ENCODE data around the gene ZC2HC1C.

ZC2HC1C gene

GRCh38 chr14:75077794-75078193 is 8.4 kb downstream of the ZC2HC1C start:
- DNase-seq (ENCODE audit: extremely low read depth, insufficient read length), result no peak
- no peak overlapping the region for H3K4me3 ChIP-seq (replicated peaks; ENCODE audit: low read depth, low read length)
- peaks cover 3% of the 10 kb centered on the region; the same call in 1 of the 2 replicates for H3K36me3 ChIP-seq (ENCODE audit: control insufficient read depth, insufficient read depth, low read length)
- TF ChIP-seq CTCF (IDR thresholded peaks at IDR 0.05; ENCODE audit: insufficient read depth, low read length, poor library complexity, severe bottlenecking), result no peak
- no peaks in the 10 kb centered on the region for H3K27me3 ChIP-seq (replicated peaks; ENCODE audit: control insufficient read depth, insufficient read depth, low read length)

- Histone ChIP-seq H3K27me3 (replicated peaks; ENCODE audit: control insufficient read depth, insufficient read depth, low read length) (no peaks in the 10 kb centered on the region), H3K36me3 (ENCODE audit: control insufficient read depth, insufficient read depth, low read length) (peaks cover 8% of the 10 kb centered on the region), H3K4me3 (replicated peaks; ENCODE audit: low read depth, low read length) (no peak overlapping the region)
- DNase-seq (ENCODE audit: extremely low read depth, insufficient read length), result no peak
- no peak for TF ChIP-seq CTCF (IDR thresholded peaks at IDR 0.05; ENCODE audit: insufficient read depth, low read length, poor library complexity, severe bottlenecking)
Measured at GRCh38 chr14:75079521-75079920, 10.1 kb downstream of the ZC2HC1C start.

DNA sequence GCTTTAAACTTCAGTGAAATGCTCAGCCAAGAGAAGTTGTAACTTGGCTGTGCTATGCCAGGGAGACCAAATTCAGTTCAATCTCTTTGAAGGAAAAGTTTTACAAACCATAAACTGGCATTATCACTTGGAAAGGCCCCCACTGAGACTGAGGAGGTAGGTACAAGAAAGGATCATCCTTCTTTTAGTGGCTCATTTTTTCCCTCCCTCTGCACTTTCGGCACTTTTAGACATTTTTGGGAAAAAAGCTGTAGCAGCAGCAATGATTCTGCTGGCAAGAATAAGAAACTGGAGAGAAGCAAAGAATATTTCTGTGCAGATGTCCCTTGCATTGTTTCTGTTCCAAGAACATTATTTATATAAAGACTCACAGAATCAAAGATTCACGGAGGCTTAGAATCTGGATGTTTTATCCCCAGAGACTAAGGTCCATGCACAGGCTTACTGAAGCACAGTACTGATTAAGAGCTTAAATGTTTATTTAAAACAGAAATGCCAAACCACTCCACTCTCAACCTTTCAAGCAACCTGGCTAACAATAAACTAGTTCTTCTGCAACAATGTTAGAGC is 12.3 kb downstream of the ZC2HC1C start:
- TF ChIP-seq CTCF (IDR thresholded peaks at IDR 0.05; ENCODE audit: insufficient read depth, low read length, poor library complexity, severe bottlenecking), result no peak
- Histone ChIP-seq H3K4me3 (replicated peaks; ENCODE audit: low read depth, low read length) (no peak overlapping the region), H3K36me3 (ENCODE audit: control insufficient read depth, insufficient read depth, low read length) (peaks cover 19% of the 10 kb centered on the region), H3K27me3 (replicated peaks; ENCODE audit: control insufficient read depth, insufficient read depth, low read length) (no peaks in the 10 kb centered on the region)
- DNase-seq (ENCODE audit: extremely low read depth, insufficient read length), result no peak

DNA sequence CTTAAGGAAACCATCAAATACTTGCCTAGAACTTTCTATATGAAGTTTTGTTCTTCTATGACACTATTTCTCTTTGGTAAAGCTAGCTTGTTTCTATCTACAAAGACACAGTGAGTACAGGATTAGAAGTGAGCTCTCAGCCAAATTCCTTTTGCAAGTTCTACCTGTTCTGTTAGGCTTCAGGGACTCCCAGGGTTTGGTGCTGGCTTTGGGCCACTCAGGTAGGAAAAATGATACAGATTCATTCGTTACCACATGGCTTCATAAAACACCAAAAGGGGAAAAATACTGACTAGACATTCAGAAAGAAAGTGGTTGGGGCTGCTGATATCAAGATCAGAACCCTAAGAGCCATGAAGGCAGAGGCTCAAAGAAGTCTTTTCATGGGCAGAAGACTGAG is 13.8 kb downstream of the ZC2HC1C start:
- no peak for TF ChIP-seq CTCF (IDR thresholded peaks at IDR 0.05; ENCODE audit: insufficient read depth, low read length, poor library complexity, severe bottlenecking)
- no peaks in the 10 kb centered on the region for H3K27me3 ChIP-seq (replicated peaks; ENCODE audit: control insufficient read depth, insufficient read depth, low read length)
- no peak for DNase-seq (ENCODE audit: extremely low read depth, insufficient read length)
- no peak overlapping the region for H3K4me3 ChIP-seq (replicated peaks; ENCODE audit: low read depth, low read length)
- H3K36me3 ChIP-seq (ENCODE audit: control insufficient read depth, insufficient read depth, low read length), result peaks cover 29% of the 10 kb centered on the region

DNA sequence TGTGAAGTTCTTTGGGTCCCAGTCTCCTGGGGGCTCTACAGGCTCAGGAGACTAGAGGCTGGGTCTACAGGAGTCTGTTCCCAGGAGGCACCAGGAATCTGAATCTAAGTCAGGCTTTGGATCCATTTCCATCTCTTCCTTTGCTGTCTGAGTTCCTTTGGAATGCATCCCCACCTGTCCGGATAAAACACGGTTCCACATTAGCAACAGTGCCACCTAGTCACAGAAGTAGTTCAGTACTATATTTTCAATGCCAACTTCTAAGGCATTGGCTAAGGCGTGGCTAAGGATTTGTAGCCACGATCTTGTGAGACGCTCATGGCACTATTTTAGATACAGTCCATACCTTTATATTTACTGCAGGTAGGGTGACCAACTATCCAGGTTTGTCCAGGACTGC is 15.1 kb downstream of the ZC2HC1C start:
- no peak for TF ChIP-seq CTCF (IDR thresholded peaks at IDR 0.05; ENCODE audit: insufficient read depth, low read length, poor library complexity, severe bottlenecking)
- no peak overlapping the region for H3K4me3 ChIP-seq (replicated peaks; ENCODE audit: low read depth, low read length)
- DNase-seq (ENCODE audit: extremely low read depth, insufficient read length), result no peak
- no peaks in the 10 kb centered on the region for H3K27me3 ChIP-seq (replicated peaks; ENCODE audit: control insufficient read depth, insufficient read depth, low read length)
- peaks cover 31% of the 10 kb centered on the region for H3K36me3 ChIP-seq (ENCODE audit: control insufficient read depth, insufficient read depth, low read length)

DNA sequence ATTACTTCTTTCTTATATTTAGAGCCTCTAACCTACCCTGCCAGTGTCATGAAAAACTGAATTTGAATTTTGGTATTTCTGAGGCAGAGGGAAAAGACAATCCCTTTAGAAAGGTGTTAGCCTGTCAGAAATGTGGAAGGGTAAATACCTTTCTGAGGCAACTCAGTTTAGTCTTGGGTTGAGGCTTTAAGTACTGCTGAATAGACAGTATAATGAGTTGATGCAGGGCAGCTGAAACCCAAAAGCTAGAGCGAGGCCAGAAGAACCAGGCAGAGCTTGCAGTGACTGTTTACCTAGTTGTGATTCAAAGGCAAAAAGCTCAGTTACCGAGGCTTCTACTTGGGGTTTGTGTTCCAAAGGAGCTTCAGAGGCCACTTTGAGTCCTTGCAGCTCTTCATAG is 18.7 kb downstream of the ZC2HC1C start:
- H3K36me3 ChIP-seq (ENCODE audit: control insufficient read depth, insufficient read depth, low read length), result peaks cover 33% of the 10 kb centered on the region
- no peak for TF ChIP-seq CTCF (IDR thresholded peaks at IDR 0.05; ENCODE audit: insufficient read depth, low read length, poor library complexity, severe bottlenecking)
- no peaks in the 10 kb centered on the region for H3K27me3 ChIP-seq (replicated peaks; ENCODE audit: control insufficient read depth, insufficient read depth, low read length)
- no peak overlapping the region for H3K4me3 ChIP-seq (replicated peaks; ENCODE audit: low read depth, low read length)
- no peak for DNase-seq (ENCODE audit: extremely low read depth, insufficient read length)

All from GM06990 (cell line).